ENCODE data around the gene HIVEP1.

HIVEP1 gene

DNA sequence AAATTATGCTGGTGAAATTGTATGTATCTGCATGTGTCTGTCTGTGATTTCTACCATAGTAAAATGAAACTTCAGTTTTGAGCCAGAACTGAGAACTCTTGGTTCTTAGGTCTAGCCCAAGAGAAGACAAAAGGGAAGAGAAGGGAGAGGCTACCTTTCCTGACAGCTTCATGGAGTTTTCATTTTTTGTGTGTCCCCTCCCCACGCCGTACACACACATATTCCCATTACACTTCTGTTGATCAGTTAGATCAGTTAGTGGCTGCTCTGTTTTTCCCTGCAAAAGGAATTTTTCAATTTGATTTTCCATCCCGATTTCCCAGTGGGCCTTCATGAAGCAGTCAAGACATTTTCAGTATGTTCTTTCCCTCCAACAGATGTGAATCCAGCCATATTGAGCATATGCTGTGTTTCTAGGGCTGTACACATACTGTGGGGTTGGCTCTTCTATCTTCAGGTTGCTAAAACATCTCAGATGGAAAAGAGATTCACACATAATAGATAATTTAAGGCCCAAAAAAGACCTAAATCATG, 52.5 kb downstream of the HIVEP1 start:
- no peak overlapping the region for H3K4me3 ChIP-seq (ENCODE audit: low read depth, low read length)
- no peak overlapping the region for H3K27ac ChIP-seq (ENCODE audit: extremely low read depth, low read depth, low read length)
- H3K9me3 ChIP-seq (ENCODE audit: control insufficient read depth, insufficient read depth, low read depth, low read length): no peaks in the 10 kb centered on the region
- CTCF ChIA-PET: no interaction called here
- peaks cover 20% of the 10 kb centered on the region; the same call in 1 of the 2 replicates for H3K4me1 ChIP-seq (ENCODE audit: control insufficient read depth, insufficient read depth, low read length)
- TF ChIP-seq, protein P1, sequence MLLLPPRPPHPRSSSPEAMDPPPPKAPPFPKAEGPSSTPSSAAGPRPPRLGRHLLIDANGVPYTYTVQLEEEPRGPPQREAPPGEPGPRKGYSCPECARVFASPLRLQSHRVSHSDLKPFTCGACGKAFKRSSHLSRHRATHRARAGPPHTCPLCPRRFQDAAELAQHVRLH (tag by site-specific recombination; IDR thresholded peaks at IDR 0.05): no peak
- no peak for TF ChIP-seq ZNF658 (tag by site-specific recombination; IDR thresholded peaks at IDR 0.05)
- TF ChIP-seq, protein P2, sequence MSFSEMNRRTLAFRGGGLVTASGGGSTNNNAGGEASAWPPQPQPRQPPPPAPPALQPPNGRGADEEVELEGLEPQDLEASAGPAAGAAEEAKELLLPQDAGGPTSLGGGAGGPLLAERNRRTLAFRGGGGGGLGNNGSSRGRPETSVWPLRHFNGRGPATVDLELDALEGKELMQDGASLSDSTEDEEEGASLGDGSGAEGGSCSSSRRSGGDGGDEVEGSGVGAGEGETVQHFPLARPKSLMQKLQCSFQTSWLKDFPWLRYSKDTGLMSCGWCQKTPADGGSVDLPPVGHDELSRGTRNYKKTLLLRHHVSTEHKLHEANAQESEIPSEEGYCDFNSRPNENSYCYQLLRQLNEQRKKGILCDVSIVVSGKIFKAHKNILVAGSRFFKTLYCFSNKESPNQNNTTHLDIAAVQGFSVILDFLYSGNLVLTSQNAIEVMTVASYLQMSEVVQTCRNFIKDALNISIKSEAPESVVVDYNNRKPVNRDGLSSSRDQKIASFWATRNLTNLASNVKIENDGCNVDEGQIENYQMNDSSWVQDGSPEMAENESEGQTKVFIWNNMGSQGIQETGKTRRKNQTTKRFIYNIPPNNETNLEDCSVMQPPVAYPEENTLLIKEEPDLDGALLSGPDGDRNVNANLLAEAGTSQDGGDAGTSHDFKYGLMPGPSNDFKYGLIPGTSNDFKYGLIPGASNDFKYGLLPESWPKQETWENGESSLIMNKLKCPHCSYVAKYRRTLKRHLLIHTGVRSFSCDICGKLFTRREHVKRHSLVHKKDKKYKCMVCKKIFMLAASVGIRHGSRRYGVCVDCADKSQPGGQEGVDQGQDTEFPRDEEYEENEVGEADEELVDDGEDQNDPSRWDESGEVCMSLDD (tag by site-specific recombination; IDR thresholded peaks at IDR 0.05): no peak
- TF ChIP-seq ZFP3 (tag by site-specific recombination; IDR thresholded peaks at IDR 0.05; ENCODE audit: low read depth): no peak
- TF ChIP-seq, protein P3, sequence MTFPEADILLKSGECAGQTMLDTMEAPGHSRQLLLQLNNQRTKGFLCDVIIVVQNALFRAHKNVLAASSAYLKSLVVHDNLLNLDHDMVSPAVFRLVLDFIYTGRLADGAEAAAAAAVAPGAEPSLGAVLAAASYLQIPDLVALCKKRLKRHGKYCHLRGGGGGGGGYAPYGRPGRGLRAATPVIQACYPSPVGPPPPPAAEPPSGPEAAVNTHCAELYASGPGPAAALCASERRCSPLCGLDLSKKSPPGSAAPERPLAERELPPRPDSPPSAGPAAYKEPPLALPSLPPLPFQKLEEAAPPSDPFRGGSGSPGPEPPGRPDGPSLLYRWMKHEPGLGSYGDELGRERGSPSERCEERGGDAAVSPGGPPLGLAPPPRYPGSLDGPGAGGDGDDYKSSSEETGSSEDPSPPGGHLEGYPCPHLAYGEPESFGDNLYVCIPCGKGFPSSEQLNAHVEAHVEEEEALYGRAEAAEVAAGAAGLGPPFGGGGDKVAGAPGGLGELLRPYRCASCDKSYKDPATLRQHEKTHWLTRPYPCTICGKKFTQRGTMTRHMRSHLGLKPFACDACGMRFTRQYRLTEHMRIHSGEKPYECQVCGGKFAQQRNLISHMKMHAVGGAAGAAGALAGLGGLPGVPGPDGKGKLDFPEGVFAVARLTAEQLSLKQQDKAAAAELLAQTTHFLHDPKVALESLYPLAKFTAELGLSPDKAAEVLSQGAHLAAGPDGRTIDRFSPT (tag by site-specific recombination; IDR thresholded peaks at IDR 0.05): no peak
- no peak for TF ChIP-seq ZNF174 (tag by site-specific recombination; IDR thresholded peaks at IDR 0.05)
- TF ChIP-seq, protein P4, sequence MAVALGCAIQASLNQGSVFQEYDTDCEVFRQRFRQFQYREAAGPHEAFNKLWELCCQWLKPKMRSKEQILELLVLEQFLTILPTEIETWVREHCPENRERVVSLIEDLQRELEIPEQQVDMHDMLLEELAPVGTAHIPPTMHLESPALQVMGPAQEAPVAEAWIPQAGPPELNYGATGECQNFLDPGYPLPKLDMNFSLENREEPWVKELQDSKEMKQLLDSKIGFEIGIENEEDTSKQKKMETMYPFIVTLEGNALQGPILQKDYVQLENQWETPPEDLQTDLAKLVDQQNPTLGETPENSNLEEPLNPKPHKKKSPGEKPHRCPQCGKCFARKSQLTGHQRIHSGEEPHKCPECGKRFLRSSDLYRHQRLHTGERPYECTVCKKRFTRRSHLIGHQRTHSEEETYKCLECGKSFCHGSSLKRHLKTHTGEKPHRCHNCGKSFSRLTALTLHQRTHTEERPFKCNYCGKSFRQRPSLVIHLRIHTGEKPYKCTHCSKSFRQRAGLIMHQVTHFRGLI (tag by site-specific recombination; IDR thresholded peaks at IDR 0.05): no peak
- no peak for TF ChIP-seq BCL11B (tag by site-specific recombination; IDR thresholded peaks at IDR 0.05; ENCODE audit: low read depth)
- no peak for TF ChIP-seq ZNF366 (tag by site-specific recombination; conservative IDR thresholded peaks at IDR 0.05)
- TF ChIP-seq ZNF596 (tag by site-specific recombination; IDR thresholded peaks at IDR 0.05): no peak
- TF ChIP-seq ZSCAN16 (tag by site-specific recombination; IDR thresholded peaks at IDR 0.05): no peak
- no peak for TF ChIP-seq ZNF37A (tag by site-specific recombination; IDR thresholded peaks at IDR 0.05)
- H3K36me3 ChIP-seq (ENCODE audit: control insufficient read depth in 2 of 2, insufficient read depth in 1 of 2, low read length in 2 of 2): no peaks in the 10 kb centered on the region
- POLR2A ChIA-PET: no interaction called here

DNA sequence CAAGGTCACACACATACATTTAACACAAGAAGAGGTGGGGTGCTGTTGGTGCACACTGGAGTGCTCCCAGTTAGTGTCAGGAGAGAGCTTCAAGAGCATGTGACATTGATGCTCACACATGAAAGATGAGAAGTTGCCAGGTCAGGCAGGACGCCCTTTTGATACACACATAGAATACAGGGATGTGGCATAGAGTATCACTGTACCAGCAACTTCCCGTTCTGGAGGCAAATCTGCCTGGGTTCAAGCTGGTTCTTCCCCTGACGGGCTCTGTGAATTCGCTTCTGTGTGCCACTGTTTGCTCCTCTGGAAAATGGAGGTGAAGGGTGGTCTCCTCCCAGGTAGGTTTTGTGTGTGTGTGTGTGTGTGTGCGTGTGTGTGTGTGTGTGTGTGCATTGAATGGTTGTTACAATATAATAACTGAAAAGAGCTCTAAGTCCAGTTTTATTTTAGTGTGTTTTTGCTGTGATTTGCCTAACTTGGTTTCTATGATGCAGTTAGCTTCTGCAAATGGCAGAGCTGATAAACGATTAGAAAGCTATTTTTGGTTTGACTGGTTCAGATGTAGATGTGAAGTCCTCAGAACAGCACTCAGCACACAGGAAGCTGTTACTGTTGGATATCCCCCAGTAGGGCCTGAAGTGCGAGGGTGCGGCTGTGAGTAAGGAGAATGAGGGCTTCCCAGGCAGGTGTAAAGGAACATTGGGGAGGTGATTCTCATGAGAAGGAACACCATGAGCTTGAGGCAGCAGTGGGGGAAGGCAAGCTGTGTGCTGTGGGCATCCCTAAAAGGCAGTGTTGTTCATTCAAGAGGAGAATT, 53.4 kb downstream of the HIVEP1 start:
- Histone ChIP-seq H3K27ac (ENCODE audit: extremely low read depth, low read depth, low read length) (no peak overlapping the region), H3K4me3 (ENCODE audit: low read depth, low read length) (no peak overlapping the region), H3K9me3 (ENCODE audit: control insufficient read depth, insufficient read depth, low read depth, low read length) (no peaks in the 10 kb centered on the region), H3K36me3 (ENCODE audit: control insufficient read depth in 2 of 2, insufficient read depth in 1 of 2, low read length in 2 of 2) (no peaks in the 10 kb centered on the region), H3K4me1 (ENCODE audit: control insufficient read depth, insufficient read depth, low read length) (peaks cover 17% of the 10 kb centered on the region; the same call in 1 of the 2 replicates)
- TF ChIP-seq, protein P5, sequence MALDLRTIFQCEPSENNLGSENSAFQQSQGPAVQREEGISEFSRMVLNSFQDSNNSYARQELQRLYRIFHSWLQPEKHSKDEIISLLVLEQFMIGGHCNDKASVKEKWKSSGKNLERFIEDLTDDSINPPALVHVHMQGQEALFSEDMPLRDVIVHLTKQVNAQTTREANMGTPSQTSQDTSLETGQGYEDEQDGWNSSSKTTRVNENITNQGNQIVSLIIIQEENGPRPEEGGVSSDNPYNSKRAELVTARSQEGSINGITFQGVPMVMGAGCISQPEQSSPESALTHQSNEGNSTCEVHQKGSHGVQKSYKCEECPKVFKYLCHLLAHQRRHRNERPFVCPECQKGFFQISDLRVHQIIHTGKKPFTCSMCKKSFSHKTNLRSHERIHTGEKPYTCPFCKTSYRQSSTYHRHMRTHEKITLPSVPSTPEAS (tag by site-specific recombination; IDR thresholded peaks at IDR 0.05): peak; percentile 68
- TF ChIP-seq, protein P6, sequence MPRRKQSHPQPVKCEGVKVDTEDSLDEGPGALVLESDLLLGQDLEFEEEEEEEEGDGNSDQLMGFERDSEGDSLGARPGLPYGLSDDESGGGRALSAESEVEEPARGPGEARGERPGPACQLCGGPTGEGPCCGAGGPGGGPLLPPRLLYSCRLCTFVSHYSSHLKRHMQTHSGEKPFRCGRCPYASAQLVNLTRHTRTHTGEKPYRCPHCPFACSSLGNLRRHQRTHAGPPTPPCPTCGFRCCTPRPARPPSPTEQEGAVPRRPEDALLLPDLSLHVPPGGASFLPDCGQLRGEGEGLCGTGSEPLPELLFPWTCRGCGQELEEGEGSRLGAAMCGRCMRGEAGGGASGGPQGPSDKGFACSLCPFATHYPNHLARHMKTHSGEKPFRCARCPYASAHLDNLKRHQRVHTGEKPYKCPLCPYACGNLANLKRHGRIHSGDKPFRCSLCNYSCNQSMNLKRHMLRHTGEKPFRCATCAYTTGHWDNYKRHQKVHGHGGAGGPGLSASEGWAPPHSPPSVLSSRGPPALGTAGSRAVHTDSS (tag by site-specific recombination; IDR thresholded peaks at IDR 0.05): no peak
- CTCF ChIA-PET: interaction anchor here (1.0 to 2.5 kb wide), 2 partner anchors 9 to 10 kb away, joined by 3 to 10 read pairs; no protein-coding TSS in a partner anchor
- POLR2A ChIA-PET: interaction anchor here (0.7 to 0.9 kb wide), 2 partner anchors 52 to 112 kb away, joined by 3 read pairs; no protein-coding TSS in a partner anchor

All from HEK293 (cell line).